GM10847 (cell line): ENCODE results near the gene TOP1.

ENCODE experiments used
- POLR2A ChIP-seq: IDR thresholded peaks from 2 replicates; pipeline ENCODE4 v1.6.1; 2011; ENCODE audit not compliant: insufficient read length; ENCODE audit errors: extremely low read depth

The TOP1 gene

DNA sequence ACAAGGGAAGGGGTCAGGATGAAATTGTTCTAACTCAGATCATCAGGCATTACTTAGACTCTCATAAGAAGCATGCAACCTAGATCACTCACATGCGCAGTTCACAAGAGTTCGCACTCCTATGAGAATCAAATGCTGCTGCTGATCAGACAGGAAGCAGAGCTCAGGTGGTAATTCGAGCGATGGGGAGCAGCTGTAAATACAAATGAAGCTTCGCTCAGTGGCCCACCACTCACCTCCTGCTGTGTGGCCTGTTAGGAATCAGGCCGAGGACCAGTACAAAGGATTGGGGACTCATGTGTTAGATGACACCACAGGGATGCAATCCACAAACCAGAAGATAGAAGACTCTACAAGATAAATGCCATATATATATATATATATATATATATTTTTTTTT lies 31.5 kb upstream of the TOP1 start:
- TF ChIP-seq POLR2A: no peak

DNA sequence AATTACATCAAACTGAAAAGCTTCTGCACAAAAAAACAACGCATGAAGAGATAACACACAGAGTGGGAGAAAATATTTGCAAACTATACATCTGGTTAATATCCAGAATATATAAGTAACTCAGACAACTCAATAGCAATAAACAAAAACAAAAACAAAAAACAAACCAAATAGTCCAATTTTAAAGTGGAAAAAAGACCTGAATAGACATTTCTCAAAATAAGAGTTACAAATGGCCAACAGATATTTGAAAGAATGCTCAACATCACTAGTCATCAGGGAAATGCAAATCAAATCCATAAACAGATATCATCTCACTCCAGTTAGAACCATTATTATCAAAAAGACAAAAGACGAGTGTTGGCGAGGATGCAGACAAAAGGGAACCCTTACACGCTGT lies 28.8 kb upstream of the TOP1 start:
- no peak for TF ChIP-seq POLR2A

DNA sequence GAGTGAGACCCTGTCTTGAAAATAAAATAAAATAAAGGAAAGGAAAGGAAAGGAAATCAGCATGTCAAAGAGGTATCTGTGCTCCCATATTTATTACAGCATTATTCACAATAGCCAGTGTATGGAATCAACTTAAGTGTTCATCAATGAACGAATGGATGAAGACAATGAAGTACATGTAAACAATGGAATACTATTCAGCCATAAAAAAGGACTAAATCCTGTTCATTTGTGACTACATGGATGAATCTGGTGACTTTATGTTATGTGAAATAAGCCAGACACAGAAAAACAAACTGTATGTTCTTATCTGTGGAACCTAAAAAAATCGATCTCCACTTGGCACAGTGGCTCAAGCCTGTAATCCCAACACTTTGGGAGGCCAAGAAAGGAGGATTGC lies 28.0 kb upstream of the TOP1 start:
- no peak for TF ChIP-seq POLR2A

DNA sequence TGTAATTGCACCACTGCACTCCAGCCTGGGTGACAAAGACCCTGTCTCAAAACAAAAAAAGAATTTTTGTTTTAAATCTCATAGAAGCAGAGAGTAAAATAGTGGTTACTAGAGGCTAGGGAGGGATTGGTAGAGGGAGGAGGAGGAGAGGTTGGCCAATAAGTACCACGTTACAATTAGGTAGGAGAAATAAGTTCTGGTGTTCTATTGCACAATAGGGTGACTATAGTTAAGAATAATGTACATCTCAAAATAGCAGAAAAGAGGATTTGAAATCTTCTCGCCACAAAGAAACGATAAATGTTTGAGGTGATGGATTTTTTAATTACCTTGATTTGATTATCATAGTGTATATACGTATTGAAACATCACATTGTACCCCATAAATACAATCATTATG lies 27.1 kb upstream of the TOP1 start:
- TF ChIP-seq POLR2A: no peak

DNA sequence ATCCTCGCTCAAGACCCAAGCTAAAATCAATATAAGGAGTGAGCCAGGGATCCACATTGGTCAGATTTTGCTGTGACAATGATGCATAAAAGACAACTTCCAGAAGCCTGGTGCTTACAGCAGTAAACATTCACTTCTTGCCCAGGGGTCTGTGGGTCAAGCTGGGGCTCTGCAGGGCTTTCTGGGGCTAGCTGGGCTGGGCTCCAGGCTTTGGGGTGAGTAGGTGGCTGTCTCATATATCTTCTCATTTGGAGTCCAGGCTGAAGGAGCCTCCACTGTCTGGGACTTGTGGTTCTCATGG lies 25.8 kb upstream of the TOP1 start:
- no peak for TF ChIP-seq POLR2A

- no peak for TF ChIP-seq POLR2A
These were observed 25.3 kb upstream of the TOP1 start for GRCh38 chr20:41003143-41003935.

- TF ChIP-seq POLR2A: no peak
These were observed 23.9 kb upstream of the TOP1 start for GRCh38 chr20:41004531-41005360.

GRCh38 chr20:41005361-41005729 lies 23.3 kb upstream of the TOP1 start:
- TF ChIP-seq POLR2A: no peak

- TF ChIP-seq POLR2A: no peak
These were observed 22.3 kb upstream of the TOP1 start for GRCh38 chr20:41006126-41006935.

- TF ChIP-seq POLR2A: no peak
These were observed 21.6 kb upstream of the TOP1 start for GRCh38 chr20:41006936-41007474.

DNA sequence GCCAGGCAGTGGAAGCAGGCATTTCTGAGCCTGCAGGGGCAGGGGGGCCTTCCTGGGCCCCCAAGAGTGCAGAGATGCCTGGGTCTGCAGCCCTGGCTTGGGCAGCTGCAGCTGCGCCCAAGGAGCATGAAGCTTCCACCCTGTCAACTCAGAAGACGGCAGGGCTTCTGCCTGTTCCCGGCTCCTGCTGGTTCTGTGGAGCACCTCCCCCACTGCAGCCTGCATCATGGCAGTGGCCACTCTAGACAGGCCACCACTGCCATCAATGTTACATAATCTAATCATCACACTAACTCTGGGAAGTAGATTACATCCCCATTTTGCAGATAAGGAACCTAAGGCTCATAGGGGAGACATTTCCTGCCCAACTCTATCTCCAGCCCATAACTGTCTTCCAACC lies 21.1 kb upstream of the TOP1 start:
- no peak for TF ChIP-seq POLR2A

DNA sequence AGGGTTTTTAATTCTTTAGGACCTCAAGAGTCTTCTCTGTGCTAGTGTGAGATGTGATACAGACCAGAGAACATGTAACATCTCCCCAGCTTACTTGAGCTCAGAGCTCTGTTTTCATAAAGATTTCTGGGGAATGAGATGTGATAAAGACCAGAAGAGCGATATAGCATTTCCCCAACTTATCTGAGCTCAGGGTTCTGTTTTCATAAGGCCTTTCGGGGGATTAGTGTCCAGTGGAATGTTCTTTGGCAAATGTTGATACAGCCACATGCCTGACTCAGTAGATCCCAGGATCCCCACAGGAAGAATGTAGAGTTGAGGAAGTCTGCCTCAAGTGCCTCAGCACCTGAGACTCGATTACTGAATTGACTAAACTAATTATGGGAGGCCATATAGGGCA lies 18.7 kb upstream of the TOP1 start:
- TF ChIP-seq POLR2A: no peak

GRCh38 chr20:41011551-41012067 lies 17.0 kb upstream of the TOP1 start:
- TF ChIP-seq POLR2A: no peak

GRCh38 chr20:41014561-41015088 lies 14.0 kb upstream of the TOP1 start:
- no peak for TF ChIP-seq POLR2A

GRCh38 chr20:41017448-41018042 lies 11.1 kb upstream of the TOP1 start:
- TF ChIP-seq POLR2A: no peak

DNA sequence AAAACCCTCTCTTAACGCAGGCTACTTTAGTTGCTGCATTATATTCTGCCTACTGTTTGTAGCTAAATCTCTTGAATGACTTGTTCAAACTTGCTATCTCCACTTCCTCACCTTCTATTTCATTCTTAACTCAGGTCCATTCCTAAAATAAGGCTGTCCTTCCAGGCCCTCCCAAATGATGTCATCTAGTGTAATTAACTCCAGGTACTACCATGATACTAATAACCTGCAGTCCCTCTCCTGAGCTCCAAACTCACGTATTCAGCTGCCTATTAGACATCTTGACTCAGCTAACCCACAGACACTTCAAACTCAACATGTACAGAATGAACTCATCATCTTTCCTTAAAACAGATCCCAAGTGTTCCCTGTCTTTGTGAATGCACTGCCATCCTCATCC lies 10.5 kb upstream of the TOP1 start:
- TF ChIP-seq POLR2A: no peak
